H1 (cell line): ENCODE results near the gene SSRP1. TPM values are rescaled to one million over a fixed set of nuclear protein-coding genes. Genes with fewer than 3 reads are reported as not detected.

ENCODE experiments used
- ASH2L ChIP-seq: fragments of 200-600, 300-600 bp; sonication (generic); IDR thresholded peaks from one replicate; pipeline ENCODE4 v1.7.1; 2017; ENCODE audit warnings: low read length
- CBX8 ChIP-seq: fragments of 300-800, 300-1000 bp; sonication (generic); IDR thresholded peaks from 2 replicates; pipeline ENCODE4 v1.7.1; 2016; ENCODE audit warnings: low read depth, low read length, borderline replicate concordance
- CEBPB ChIP-seq: IDR thresholded peaks from 2 replicates; pipeline ENCODE4 v1.6.1; 2012; ENCODE audit warnings: low read depth, low read length
- CHD1 ChIP-seq: IDR thresholded peaks from 2 replicates; pipeline ENCODE4 v1.6.1; 2012; ENCODE audit warnings: low read depth, low read length, improper control_type of control experiment
- CHD2 ChIP-seq: IDR thresholded peaks from 2 replicates; pipeline ENCODE4 v1.6.1; 2012; ENCODE audit warnings: low read length, improper control_type of control experiment
- CTCF ChIP-seq, 3 experiments: IDR thresholded peaks; 1 replicate in 2 of 3; 2 replicates in 1 of 3; pipeline versions ENCODE4 v1.5.1 to v1.6.1; 2011; ENCODE audit warnings: low read length in 3 of 3, mild to moderate bottlenecking in 3 of 3, inconsistent platforms in 2 of 3, low read depth in 1 of 3, moderate library complexity in 1 of 3; ENCODE audit not compliant: insufficient read depth in 1 of 3; ENCODE audit errors: control extremely low read depth in 1 of 3
- EGR1 ChIP-seq: IDR thresholded peaks from 2 replicates; pipeline ENCODE4 v1.6.1; 2011; ENCODE audit warnings: low read depth, low read length, borderline replicate concordance
- MAFK ChIP-seq: IDR thresholded peaks from 2 replicates; pipeline ENCODE4 v1.6.1; 2012; ENCODE audit warnings: low read depth, mild to moderate bottlenecking, improper control_type of control experiment, low read length
- NANOG ChIP-seq: IDR thresholded peaks from 2 replicates; pipeline ENCODE4 v1.6.1; 2011; ENCODE audit warnings: low read length, low read depth, mild to moderate bottlenecking, inconsistent platforms; ENCODE audit not compliant: insufficient read depth, poor library complexity, severe bottlenecking
- POU5F1 ChIP-seq: IDR thresholded peaks from 2 replicates; pipeline ENCODE4 v1.6.1; 2011; ENCODE audit warnings: low read depth, mild to moderate bottlenecking, low read length, moderate library complexity
- RAD21 ChIP-seq, 2 experiments: IDR thresholded peaks in 1 of 2; conservative IDR thresholded peaks in 1 of 2; 2 replicates each; pipeline ENCODE4 v1.6.1; 2011; ENCODE audit warnings: low read depth in 2 of 2, low read length in 2 of 2, improper control_type of control experiment in 1 of 2, inconsistent platforms in 1 of 2, mild to moderate bottlenecking in 1 of 2, moderate library complexity in 1 of 2
- RBBP5 ChIP-seq: IDR thresholded peaks from 2 replicates; pipeline ENCODE4 v1.7.1; 2012; ENCODE audit warnings: low read depth, mild to moderate bottlenecking, inconsistent platforms, low read length, moderate library complexity, borderline replicate concordance
- SIRT6 ChIP-seq: IDR thresholded peaks from one replicate; pipeline ENCODE4 v1.7.1; 2012; ENCODE audit warnings: low read length, inconsistent platforms
- SP1 ChIP-seq: IDR thresholded peaks from 2 replicates; pipeline ENCODE4 v1.6.1; 2011; ENCODE audit warnings: low read depth, low read length
- TBP ChIP-seq: IDR thresholded peaks from 2 replicates; pipeline ENCODE4 v1.6.1; 2011; ENCODE audit warnings: low read depth, low read length, improper control_type of control experiment
- TCF12 ChIP-seq: IDR thresholded peaks from 2 replicates; pipeline ENCODE4 v1.6.1; 2011; ENCODE audit warnings: low read depth, mild to moderate bottlenecking, low read length
- TEAD4 ChIP-seq: IDR thresholded peaks from 2 replicates; pipeline ENCODE4 v1.6.1; 2012; ENCODE audit warnings: low read depth, low read length, inconsistent platforms, mixed read lengths
- YY1 ChIP-seq: IDR thresholded peaks from 2 replicates; pipeline ENCODE4 v1.6.1; 2011; ENCODE audit warnings: low read depth, mild to moderate bottlenecking, low read length
- polyA plus RNA-seq, 7 experiments: library from polyadenylated mRNA; depleted of rRNA in 3 of 7; stranded (reverse) in 5 of 7; unstranded in 2 of 7; fragments of >200 nt in 5 of 7; fragments of 200-250 nt in 2 of 7; gene quantifications; 1 replicate in 5 of 7; 2 replicates in 1 of 7; 4 replicates in 1 of 7; pipeline versions ENCODE4 v1.2.1 to v1.2.3, GENCODE V29; 2011 to 2013; ENCODE audit warnings: missing spikeins in 2 of 7, mixed read lengths in 2 of 7
- total RNA-seq: library from RNA; stranded (reverse); fragmentation: NEBNext Ultra II Directional; extraction: Animal tissue kit (Norgen Biotek cat#: 25700); gene quantifications from 2 replicates; pipeline ENCODE4 v1.2.1, GENCODE V29; 2021
- TF ChIP-seq, protein P1 (sequence below): IDR thresholded peaks from 2 replicates; pipeline ENCODE4 v1.6.1; 2012; ENCODE audit warnings: low read length, inconsistent platforms
- TF ChIP-seq, protein P2 (sequence below): IDR thresholded peaks from 2 replicates; pipeline ENCODE4 v1.6.1; 2012; ENCODE audit warnings: inconsistent platforms

SSRP1 gene
- total and polyA plus RNA-seq, 2 of the 8 experiments (the other 6 are each of a cell fraction or from before 2014, with no cell fraction given): 259 to 281 TPM

DNA sequence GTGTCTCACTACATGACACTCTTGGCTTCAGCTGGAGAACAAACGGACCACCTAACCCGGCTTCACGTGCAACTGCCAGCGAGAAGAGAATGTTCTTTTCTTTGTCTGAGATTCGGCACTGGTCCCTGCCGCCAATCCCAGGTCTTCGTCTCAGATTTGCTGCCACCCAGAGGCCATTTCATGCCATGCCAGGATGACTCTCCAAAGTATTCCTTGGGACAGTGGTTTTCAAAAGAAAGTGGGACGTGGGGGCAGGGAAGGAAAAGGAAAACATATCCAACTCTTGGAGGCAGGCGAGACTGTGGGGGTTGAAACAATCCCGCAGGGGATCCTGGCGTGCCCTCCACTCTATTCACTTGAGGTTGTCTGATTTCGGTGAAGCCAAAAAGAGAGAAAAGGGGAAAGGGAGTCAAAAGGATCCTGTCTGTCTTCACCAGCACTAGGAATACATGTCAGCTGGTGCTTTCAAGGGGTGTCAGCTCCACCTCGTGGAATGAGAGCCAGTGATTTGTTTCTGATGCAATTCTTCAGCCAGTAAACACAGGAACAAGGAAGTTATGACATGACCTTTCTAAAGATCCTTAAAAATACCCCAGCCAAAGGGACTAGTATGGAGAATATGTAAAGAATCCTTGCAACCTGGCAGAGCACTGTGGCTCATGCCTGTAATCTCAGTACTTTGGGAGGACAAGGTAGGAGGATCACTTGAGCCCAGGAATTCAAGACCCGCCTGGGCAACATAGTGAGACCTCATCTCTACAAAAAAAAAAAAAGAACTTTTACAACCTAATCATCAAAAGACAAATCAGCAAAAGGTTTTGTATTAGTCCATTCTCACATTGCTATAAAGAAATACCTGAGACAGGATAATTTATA lies 57.6 kb downstream of the SSRP1 start (continued):
- TF ChIP-seq, protein P1, sequence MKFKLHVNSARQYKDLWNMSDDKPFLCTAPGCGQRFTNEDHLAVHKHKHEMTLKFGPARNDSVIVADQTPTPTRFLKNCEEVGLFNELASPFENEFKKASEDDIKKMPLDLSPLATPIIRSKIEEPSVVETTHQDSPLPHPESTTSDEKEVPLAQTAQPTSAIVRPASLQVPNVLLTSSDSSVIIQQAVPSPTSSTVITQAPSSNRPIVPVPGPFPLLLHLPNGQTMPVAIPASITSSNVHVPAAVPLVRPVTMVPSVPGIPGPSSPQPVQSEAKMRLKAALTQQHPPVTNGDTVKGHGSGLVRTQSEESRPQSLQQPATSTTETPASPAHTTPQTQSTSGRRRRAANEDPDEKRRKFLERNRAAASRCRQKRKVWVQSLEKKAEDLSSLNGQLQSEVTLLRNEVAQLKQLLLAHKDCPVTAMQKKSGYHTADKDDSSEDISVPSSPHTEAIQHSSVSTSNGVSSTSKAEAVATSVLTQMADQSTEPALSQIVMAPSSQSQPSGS: no peak
- TF ChIP-seq TEAD4 (peak; percentile 66; the same call in 1 of the 2 replicates), RAD21 (IDR thresholded peaks at IDR 0.05 in 1 of 2, conservative IDR thresholded peaks at IDR 0.05 in 1 of 2; ENCODE audit: low read depth in 2 of 2, low read length in 2 of 2) (peak; percentile 70 to 75), YY1 (no peak), TCF12 (no peak), POU5F1 (no peak), SIRT6 (no peak), CEBPB (peak; percentile 82), CTCF (IDR thresholded peaks at IDR 0.05; ENCODE audit: control extremely low read depth in 1 of 3, insufficient read depth in 1 of 3, low read depth in 1 of 3, low read length in 3 of 3) (peak; percentile 71 to 91 (median 72)), RBBP5 (peak; percentile 77; the same call in 1 of the 2 replicates), NANOG (no peak), MAFK (0 out of 2 replicates have a peak, but pooled peaks have one; percentile 6), TBP (peak; percentile 58; the same call in 1 of the 2 replicates), ASH2L (peak; percentile 92), CHD1 (no peak), CBX8 (no peak), SP1 (0 out of 2 replicates have a peak, but pooled peaks have one; percentile 35), CHD2 (peak; percentile 54; the same call in 1 of the 2 replicates), EGR1 (no peak)
- TF ChIP-seq, protein P2, sequence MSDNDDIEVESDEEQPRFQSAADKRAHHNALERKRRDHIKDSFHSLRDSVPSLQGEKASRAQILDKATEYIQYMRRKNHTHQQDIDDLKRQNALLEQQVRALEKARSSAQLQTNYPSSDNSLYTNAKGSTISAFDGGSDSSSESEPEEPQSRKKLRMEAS: peak; percentile 69
